HG03469 (cell line): ENCODE measurements around the gene EGFR.

Source experiments
- ATAC-seq: cut with Tn5 transposase; IDR thresholded peaks from one replicate; pipeline ENCODE4 v1.9.1; 2021; ENCODE audit warnings: mild to moderate bottlenecking, moderate library complexity, moderate number of reproducible peaks; ENCODE audit not compliant: unreplicated experiment

The EGFR gene

DNA sequence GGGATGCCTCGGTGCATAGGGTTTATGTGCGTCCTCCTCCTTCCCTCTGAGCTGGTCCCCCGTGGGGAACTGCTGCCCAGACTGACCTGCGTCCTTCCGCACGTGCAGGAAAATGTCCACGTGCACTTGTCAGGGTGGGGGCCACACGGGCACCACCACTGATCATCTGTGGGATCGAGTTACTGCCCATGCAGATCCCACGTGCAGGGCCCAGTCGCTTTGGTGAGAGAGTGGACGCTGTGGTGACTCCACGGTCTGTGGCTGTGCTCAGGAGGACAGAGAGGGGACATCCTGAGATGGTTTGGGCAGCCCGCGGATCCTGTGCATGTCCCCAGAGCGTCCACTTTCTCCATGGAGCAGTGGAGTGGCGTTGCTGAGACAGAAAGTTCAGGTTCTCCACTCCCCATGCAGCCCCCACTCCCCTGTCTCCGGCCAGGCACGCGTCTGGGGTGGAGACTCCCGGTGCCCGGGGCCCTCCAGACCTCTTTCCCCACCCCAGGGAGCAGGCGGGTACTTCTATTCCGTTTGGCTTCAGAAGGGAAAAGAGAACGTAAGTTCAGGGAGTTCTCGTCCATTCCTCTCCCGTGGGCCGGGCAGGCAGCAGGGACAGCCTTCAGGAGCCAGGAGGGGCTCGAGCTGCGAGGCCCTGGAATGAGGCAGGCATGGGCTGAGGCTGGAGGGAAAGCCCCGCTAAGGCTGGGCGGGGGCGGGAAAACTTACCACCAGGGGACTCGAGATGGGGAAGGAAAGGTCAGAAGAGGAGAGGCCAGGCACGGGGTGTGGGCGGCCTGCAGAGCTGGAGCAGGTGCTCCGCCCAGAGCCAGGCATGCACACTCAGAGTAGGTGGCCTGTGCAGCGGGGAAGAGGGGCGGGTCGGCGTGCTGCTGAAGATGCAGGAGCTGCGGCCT is 59.9 kb downstream of the EGFR start:
- ATAC-seq = no peak

GRCh38 chr7:55080000-55080623 is 61.3 kb downstream of the EGFR start:
- ATAC-seq = no peak

DNA sequence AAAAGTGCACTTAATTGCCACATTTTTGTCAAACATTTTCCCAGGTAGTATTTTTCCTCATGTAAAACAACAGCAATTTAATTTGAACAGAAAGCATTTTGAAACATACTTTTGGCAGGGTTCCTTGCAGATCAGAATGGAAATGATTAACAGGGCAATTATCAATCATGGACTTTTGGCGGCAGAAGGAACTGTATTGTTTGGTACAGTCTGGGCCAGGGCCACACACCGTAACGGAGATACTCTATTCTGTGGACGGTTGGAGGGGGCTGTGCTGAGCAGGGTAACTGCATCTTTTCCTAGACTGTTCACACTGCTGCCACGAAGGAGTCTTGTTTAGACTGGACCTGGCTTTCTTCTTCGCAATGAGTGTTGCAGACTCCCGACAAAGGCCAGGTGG is 62.3 kb downstream of the EGFR start:
- no peak for ATAC-seq

DNA sequence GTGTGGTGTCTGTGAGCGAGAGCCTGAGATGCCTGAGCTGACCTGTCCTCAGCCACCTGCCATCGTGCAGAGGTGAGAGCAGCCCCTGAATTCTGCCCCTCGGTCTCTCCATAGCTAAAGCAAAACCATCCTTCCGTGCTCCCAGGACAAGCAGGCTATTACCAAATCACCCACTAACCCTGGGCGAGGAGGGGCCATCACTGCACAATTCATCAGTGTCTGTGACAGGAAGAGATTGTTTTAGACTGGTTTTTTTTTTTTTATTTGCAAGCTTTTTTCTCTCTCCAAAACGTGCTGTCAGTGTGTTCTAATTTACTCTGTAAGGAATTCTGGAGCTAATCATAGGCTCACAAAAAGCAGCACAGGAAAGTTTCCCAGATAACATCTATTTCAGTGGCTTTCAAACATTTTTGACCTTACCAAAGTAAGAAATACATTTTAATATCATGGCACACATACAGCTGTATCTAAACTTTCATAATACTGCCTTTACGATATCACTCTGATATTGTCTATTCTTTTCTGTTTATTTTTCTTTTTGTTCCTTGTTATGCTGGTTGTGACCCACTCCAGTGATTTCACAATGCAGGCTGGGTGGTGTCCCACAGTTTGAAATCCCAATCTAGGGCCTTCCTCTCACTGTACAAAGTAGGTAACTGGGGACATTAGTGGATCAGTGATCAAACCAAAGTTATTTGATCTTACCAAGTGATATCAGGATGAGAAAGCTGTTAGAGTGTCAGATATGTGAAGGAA is 62.8 kb downstream of the EGFR start:
- ATAC-seq = no peak

DNA sequence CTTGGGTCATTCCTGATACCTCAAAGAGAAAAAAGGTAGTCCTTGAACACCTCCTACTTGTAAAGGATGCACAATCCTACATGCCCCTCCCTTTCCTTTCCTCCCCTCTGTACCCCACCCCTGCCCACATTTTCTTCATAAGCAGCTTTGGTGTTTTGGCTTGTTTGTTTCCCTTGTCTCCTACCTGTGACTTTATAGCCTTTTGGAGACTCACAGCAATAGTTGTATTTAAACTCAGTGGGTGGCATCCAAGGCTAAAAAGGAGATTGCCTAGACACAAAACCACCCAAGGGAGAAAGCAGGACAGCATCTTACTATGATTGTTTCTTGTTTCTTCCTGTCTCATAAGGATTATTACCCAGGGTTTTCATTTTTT is 63.4 kb downstream of the EGFR start:
- ATAC-seq = no peak

DNA sequence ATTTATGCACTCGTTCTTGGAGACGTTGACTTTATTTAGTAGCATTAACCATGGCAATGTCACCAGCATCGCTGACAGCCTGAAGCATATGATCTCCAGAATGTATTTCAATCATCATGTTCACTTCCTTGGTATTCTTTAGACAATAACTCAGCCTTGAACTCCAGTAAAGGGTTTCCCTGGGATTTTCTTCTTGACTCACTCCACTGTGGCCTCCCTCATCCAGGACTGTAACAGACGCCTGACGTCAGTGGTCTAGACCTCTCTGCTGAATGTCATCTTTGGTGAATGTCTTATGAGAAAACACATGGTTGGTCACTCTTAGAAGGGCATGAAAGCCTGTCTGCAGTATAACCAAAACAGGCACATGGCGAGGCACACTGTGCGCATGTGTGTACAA is 64.4 kb downstream of the EGFR start:
- no peak for ATAC-seq

- no peak for ATAC-seq
Observed at GRCh38 chr7:55084307-55084706, 65.5 kb downstream of the EGFR start.

DNA sequence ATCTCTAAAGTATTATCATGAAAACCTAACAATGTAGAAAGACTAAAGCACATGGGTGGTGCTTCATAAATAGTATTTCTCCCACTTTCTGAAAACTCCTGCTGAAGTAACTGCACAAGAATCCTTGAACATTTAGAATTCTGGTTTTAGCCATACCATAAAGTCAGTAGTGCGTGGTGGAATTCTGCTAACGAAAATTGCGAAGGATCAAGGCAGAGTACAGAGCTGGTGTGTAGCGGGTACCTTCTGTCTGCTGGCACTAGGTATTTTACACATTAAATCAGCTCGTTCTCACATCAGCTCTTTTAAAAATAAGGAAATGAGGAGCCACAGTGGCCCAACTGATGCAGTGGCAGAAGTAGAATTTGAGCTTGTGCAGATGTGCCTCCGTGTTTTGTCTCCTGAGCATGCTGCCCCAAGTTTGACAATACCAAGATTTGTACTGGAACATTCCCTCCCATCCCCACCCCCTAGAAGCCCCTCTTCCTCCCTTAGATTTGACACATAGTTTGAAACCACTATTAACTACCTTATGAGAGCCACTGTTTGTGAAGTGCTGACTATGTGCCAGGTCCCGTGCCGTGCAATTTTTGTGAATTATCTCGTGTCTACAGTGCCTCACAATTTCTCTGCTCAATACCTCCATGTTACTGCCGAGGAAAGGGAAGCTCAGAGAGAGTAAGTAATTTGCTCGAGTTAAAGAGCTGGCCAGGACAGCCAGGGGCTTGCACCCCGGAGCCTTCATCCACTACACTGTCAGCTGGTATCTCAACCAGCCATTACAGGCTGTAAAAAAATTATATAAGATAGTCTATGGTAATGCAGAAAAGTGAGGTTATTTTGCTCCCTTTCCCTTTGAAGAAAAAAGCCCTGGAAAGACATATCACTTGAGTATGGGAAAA is 66.9 kb downstream of the EGFR start:
- ATAC-seq = peak; percentile 11

DNA sequence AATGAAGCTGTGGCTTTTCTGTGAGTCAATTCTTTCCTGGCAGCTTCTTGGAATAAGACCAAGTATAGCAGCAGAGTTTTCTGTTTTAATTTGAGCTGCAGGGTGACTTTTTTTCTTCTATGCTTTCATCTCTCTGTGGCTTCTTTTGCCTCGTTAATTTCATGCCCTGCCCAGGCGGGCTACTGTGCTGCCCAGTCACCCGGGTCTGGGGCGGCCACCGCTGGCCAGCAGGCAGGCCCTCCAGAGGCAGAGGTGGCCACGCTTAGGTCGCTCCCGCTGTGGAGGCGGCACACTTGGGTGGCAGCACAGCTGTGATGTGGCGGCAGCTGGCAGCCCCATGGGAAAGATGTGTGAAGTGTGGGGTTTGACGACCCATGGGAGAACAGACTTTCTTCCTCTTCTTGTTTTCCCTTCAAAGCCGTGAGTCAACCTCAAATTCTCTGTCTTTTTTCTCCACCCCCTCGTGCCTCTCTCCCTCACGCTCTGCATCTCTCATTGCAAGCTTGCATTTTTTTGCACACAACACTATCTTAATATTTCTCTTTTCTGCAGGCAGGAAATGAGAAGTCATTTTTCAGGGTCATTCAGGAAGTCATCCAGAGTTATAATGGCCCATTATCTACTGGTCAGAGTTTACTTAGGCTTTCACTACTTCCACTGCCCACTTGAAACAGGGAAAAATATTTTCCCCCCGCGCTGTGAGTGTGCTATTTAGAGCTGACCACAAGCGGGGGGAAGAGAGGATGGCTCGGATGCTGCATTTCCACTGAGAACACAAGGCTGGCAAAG is 67.8 kb downstream of the EGFR start:
- peak; percentile 70 for ATAC-seq

DNA sequence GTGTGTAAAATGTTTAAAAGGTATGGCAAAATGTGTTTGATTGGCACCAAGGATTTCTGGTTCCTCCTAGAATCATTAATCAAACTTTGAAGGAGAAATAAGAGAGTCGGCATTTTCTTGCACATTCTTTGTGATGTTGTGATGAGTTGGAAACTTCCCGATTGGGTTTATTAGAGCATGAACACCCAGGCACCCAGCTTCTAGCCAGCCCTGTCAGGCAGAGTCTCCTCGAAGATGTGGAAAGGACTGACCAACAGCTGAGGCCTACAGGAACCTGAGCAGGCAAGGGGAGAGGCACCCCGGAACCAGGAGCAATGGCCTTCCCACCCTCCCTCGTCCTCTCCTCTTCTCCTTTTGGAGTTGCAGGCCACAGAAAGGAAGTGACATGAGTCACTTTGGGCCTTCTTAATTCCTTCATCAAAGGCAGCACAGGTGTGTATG is 68.7 kb downstream of the EGFR start:
- no peak for ATAC-seq

- ATAC-seq = no peak
Observed at GRCh38 chr7:55088107-55088506, 69.3 kb downstream of the EGFR start.

DNA sequence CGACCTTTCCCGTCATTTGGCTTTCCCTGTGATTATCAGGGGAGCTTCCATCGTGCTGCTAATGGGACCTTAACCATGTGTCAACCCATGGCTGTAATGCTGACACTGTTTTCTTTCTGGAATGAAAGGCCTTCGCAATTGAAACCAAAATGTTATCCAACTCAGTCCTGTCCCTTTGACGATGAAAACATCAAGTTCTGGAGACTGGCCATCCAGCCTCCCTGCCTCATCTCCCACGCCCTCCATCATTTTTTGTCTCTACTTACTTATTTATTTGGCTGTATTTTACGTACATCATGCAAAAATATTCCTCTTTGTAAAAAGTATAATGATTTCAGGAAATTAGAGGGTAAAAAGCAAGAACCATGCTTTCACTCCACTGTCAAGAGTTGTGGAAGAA is 69.8 kb downstream of the EGFR start:
- no peak for ATAC-seq

GRCh38 chr7:55092186-55092974 is 73.6 kb downstream of the EGFR start:
- no peak for ATAC-seq

DNA sequence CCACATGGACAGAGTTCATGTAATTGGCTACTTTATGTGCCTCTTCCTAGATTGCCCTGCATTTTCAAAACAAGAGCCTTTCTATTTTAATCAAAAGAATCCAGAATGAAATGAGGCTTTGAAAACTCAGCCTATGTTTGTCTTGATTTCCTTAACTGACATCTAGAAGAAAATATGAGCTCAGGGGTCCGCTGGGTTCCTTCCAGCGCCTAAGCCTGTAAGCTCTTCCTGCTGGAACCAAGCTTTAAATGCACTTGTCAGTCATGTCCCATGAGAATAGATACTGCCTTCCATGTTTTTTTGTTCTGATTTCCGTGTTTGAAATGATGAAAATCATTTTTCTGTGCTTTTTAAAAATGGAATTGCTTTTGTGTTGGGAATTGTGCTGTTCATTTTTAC is 74.2 kb downstream of the EGFR start:
- no peak for ATAC-seq

DNA sequence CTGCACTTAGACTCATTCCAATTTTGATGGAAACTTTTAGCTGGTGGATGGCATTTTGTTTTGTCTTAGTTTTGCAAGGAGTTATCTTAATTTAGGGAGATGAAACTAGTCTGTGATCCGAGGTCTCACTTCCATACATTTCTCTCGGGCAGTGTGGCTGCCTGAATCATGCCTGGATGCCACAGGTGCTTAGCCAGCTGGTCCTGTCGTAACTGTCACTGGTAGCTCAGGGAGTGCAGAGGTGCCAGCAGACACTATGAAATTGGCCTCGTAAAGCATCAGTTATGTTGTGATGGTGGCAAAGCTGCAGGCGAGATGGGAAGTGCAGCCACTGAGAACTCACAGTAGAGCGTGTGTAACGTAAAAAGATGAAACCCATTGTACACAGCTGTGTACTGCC is 74.9 kb downstream of the EGFR start:
- ATAC-seq = no peak

DNA sequence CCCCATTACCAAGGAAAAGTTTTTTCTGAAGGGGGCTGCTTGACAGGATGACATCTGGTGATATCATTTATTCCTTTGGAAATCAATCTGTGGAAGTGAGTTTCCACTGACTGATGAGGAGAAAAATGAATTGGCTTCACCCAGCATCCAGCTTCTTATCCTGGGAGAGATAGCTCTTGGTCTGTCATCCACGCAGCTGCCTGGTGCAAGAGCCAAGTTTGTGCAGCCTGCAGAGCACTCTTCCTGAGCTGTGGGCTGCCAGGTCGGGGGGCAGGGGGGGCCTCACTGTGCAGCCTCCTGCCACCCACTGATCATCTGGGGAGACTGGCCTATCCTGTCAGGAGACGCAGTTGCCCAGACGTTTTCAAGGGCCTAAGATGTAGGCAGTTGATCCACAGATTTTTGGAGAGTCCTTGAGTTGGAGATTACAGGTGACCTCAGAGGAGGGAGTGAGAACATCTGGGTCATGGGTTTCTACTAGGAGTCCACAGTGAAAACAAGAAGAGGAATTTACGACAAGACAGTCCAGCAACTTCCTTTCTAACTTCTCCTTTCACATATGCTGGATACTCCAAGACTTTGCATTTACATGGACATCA is 75.4 kb downstream of the EGFR start:
- ATAC-seq = no peak

- no peak for ATAC-seq
Observed at GRCh38 chr7:55095672-55096071, 76.9 kb downstream of the EGFR start.

DNA sequence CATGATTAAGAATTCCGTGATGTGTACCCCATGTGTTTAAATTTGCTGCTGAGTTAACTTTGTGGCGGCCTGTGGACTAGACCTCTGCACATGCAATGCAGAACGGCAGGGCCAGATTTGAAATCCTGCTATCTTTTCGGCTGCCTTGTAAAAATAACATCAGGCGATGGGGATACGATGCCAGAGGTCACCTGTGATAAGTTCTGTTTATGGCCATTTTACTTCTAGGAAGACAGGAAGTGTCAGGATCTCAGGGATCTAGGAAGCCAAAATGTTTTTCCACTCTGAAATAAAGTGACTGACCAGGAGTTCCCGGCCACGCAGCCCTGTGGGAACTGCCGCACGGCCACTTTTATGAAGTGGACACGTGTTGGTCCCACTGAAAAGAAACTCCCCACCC is 77.5 kb downstream of the EGFR start:
- ATAC-seq = no peak

- no peak for ATAC-seq
Observed at GRCh38 chr7:55097100-55097499, 78.3 kb downstream of the EGFR start.
